Tibial nerve (tissue), 4 donors: ENCODE data around the gene SMIM14. TPM values are rescaled to one million over a fixed set of nuclear protein-coding genes. Genes with fewer than 3 reads are reported as not detected.

Experiments used
- DNase-seq, 2 donors: peaks; one replicate each; pipeline ENCODE4 v3.0.0-alpha.2; 2019; ENCODE audit warnings: low spot score in 2 of 2
- H3K27ac ChIP-seq, 4 donors: fragments of 200-600 bp; sonication (generic) in 3 of 4; one replicate each; pipeline ENCODE4 v1.5.1; 2017 to 2019; ENCODE audit warnings: mild to moderate bottlenecking in 1 of 4
- H3K27me3 ChIP-seq, 2 donors: fragments of 200-600 bp; sonication (generic) in 1 of 2; one replicate each; pipeline versions ENCODE4 v1.5.1 to v1.6.0; 2017 to 2019
- H3K36me3 ChIP-seq, 3 donors: fragments of 200-600 bp; sonication (generic); one replicate each; pipeline ENCODE4 v1.5.1; 2018 to 2019
- H3K4me1 ChIP-seq, 4 donors: fragments of 200-600 bp; sonication (generic) in 3 of 4; one replicate each; pipeline ENCODE4 v1.5.1; 2017 to 2019
- H3K4me3 ChIP-seq, 4 donors: fragments of 200-600 bp; sonication (generic) in 3 of 4; one replicate each; pipeline ENCODE4 v1.5.1; 2017 to 2019; ENCODE audit warnings: mild to moderate bottlenecking in 1 of 4, moderate library complexity in 1 of 4
- H3K9me3 ChIP-seq, 4 donors: fragments of 200-600 bp; sonication (generic) in 3 of 4; one replicate each; pipeline ENCODE4 v1.5.1; 2017 to 2019
- CTCF ChIP-seq, 5 experiments: fragments of 200-600 bp in 3 of 5; fragments of 450-650 bp in 2 of 5; sonication (generic) in 3 of 5; IDR thresholded peaks; one replicate each; pipeline ENCODE4 v1.5.1; 2016 to 2019; ENCODE audit warnings: antibody characterized with exemption in 5 of 5, mild to moderate bottlenecking in 3 of 5, moderate library complexity in 2 of 5
- EP300 ChIP-seq, 2 donors: sonication (generic); formaldehyde crosslinking; IDR thresholded peaks; one replicate each; pipeline ENCODE4 v1.6.1; 2017; ENCODE audit warnings: antibody characterized with exemption in 2 of 2, mild to moderate bottlenecking in 1 of 2
- POLR2A ChIP-seq, 2 donors: fragments of 450-650 bp; IDR thresholded peaks; one replicate each; pipeline ENCODE4 v1.6.1; 2017; ENCODE audit warnings: antibody characterized with exemption in 2 of 2, mild to moderate bottlenecking in 2 of 2, moderate library complexity in 2 of 2
- WGBS, 2 donors: methylation state at CpG; one replicate each; pipeline ENCODE4 v1.1.5; 2018; 5-methylcytosine and 5-hydroxymethylcytosine counted together
- total RNA-seq, 4 donors: library from RNA; depleted of rRNA; stranded (reverse); fragments of >200 nt; gene quantifications; one replicate each; pipeline ENCODE4 v1.1.0, GENCODE V29; 2016

The SMIM14 gene
- total RNA-seq, 4 donors from 2014 or later, result 26.7 to 42.6 (median 36.2) TPM

- Histone ChIP-seq H3K27me3 (no peaks in the 10 kb centered on the region), H3K4me1 (no peaks in the 10 kb centered on the region), H3K36me3 (peaks cover 0 to 22% (median 0%) of the 10 kb centered on the region in 3 donors), H3K9me3 (no peaks in the 10 kb centered on the region), H3K27ac (no peak overlapping the region), H3K4me3 (no peak overlapping the region)
- no peak for DNase-seq
- no peak for TF ChIP-seq EP300 (IDR thresholded peaks at IDR 0.05)
- TF ChIP-seq CTCF (IDR thresholded peaks at IDR 0.05), result no peak
- no peak for TF ChIP-seq POLR2A (IDR thresholded peaks at IDR 0.05)
- WGBS, 2 donors, result 77 to 90% methylated on average over 2 of the region's 2 CpGs
These were observed 11.1 kb upstream of the SMIM14 start for GRCh38 chr4:39649639-39650265.

- no peaks in the 10 kb centered on the region for H3K27me3 ChIP-seq
- H3K4me3 ChIP-seq, result no peak overlapping the region
- WGBS, 2 donors, result 88 to 90% methylated on average over 6 of the region's 6 CpGs
- no peak for DNase-seq
- no peak overlapping the region for H3K27ac ChIP-seq
- no peaks in the 10 kb centered on the region for H3K9me3 ChIP-seq
- TF ChIP-seq POLR2A (IDR thresholded peaks at IDR 0.05) (no peak), EP300 (IDR thresholded peaks at IDR 0.05) (no peak), CTCF (IDR thresholded peaks at IDR 0.05) (no peak)
- no peaks in the 10 kb centered on the region for H3K4me1 ChIP-seq
- H3K36me3 ChIP-seq, result peaks cover 0 to 24% (median 0%) of the 10 kb centered on the region in 3 donors
These were observed 10.3 kb upstream of the SMIM14 start for GRCh38 chr4:39648827-39649558.

- peaks cover 0 to 22% (median 0%) of the 10 kb centered on the region in 3 donors for H3K36me3 ChIP-seq
- H3K27me3 ChIP-seq, result no peaks in the 10 kb centered on the region
- H3K9me3 ChIP-seq, result no peaks in the 10 kb centered on the region
- H3K27ac ChIP-seq, result no peak overlapping the region
- H3K4me3 ChIP-seq, result no peak overlapping the region
- 89% methylated on average over 3 of the region's 3 CpGs for WGBS, 2 donors
- no peaks in the 10 kb centered on the region for H3K4me1 ChIP-seq
- DNase-seq, result no peak
- TF ChIP-seq CTCF (IDR thresholded peaks at IDR 0.05) (no peak), POLR2A (IDR thresholded peaks at IDR 0.05) (no peak), EP300 (IDR thresholded peaks at IDR 0.05) (no peak)
These were observed 9.5 kb upstream of the SMIM14 start for GRCh38 chr4:39648213-39648612.

- Histone ChIP-seq H3K36me3 (peaks cover 0 to 3% (median 0%) of the 10 kb centered on the region in 3 donors), H3K9me3 (no peaks in the 10 kb centered on the region), H3K27ac (no peak overlapping the region), H3K27me3 (no peaks in the 10 kb centered on the region), H3K4me1 (peaks cover 0 to 10% (median 4%) of the 10 kb centered on the region in 4 donors), H3K4me3 (no peak overlapping the region)
- no peak for DNase-seq
- WGBS, 2 donors, result 69 to 89% methylated on average over 4 of the region's 4 CpGs
- TF ChIP-seq EP300 (IDR thresholded peaks at IDR 0.05) (no peak), POLR2A (IDR thresholded peaks at IDR 0.05) (no peak), CTCF (IDR thresholded peaks at IDR 0.05) (no peak)
These were observed 4.4 kb upstream of the SMIM14 start for GRCh38 chr4:39642885-39643552.

- H3K27ac ChIP-seq, result no peak overlapping the region
- no peaks in the 10 kb centered on the region for H3K27me3 ChIP-seq
- H3K4me1 ChIP-seq, result peaks cover 0 to 14% (median 7%) of the 10 kb centered on the region in 4 donors
- no peak for DNase-seq
- TF ChIP-seq POLR2A (IDR thresholded peaks at IDR 0.05), result no peak
- TF ChIP-seq EP300 (IDR thresholded peaks at IDR 0.05), result no peak
- no peak for TF ChIP-seq CTCF (IDR thresholded peaks at IDR 0.05)
- H3K4me3 ChIP-seq, result no peak overlapping the region
- H3K9me3 ChIP-seq, result no peaks in the 10 kb centered on the region
- WGBS, 2 donors, result 66 to 76% methylated on average over 2 of the region's 2 CpGs
- H3K36me3 ChIP-seq, result peaks cover 0 to 3% (median 0%) of the 10 kb centered on the region in 3 donors
These were observed 2.8 kb upstream of the SMIM14 start for GRCh38 chr4:39641451-39641850.
